RWPE1 (cell line): Measurements from ENCODE around the gene EIF4E2.

Source experiments
- CTCF ChIA-PET: fragments of 350-600 bp; sonication (Branson Sonifier 250); formaldehyde crosslinking; extraction: SDS; loops from one replicate; lab custom pipeline; 2021; lab: Yijun Ruan, JAX
- POLR2A ChIA-PET: fragments of 400-600 bp; formaldehyde crosslinking; extraction: SDS; loops from one replicate; lab custom pipeline; 2020; ENCODE audit warnings: antibody characterized with exemption; ENCODE audit not compliant: low non-redundant PET; lab: Yijun Ruan, JAX
- DNase-seq: peaks from one replicate; pipeline ENCODE4 v3.0.0; 2012; ENCODE audit warnings: low spot score
- H3K27ac ChIP-seq: fragments of 450-650 bp; 2 replicates; pipeline ENCODE4 v1.5.1; 2017
- CTCF ChIP-seq: fragments of 450-650 bp; conservative IDR thresholded peaks from 2 replicates; pipeline ENCODE4 v1.5.1; 2017; ENCODE audit warnings: low read depth, mild to moderate bottlenecking

Gene EIF4E2

GRCh38 chr2:232607011-232607410, 56.5 kb downstream of the EIF4E2 start:
- no peak for TF ChIP-seq CTCF
- H3K27ac ChIP-seq = no peak overlapping the region
- DNase-seq = no peak
- POLR2A ChIA-PET = no interaction called here
- CTCF ChIA-PET = interaction anchor here (0.6 to 0.7 kb wide), 3 partner anchors 60 to 127 kb away, joined by 3 read pairs; no protein-coding TSS in a partner anchor

GRCh38 chr2:232609607-232610006, 59.1 kb downstream of the EIF4E2 start:
- POLR2A ChIA-PET = no interaction called here
- no peak for DNase-seq
- H3K27ac ChIP-seq = peak overlapping the region; percentile 14
- CTCF ChIA-PET = interaction anchor here (0.5 to 1.0 kb wide), 2 partner anchors 12 to 188 kb away, joined by 3 read pairs; no protein-coding TSS in a partner anchor
- no peak for TF ChIP-seq CTCF

- ChIA-PET POLR2A (no interaction called here), CTCF (interaction anchor here (0.5 to 1.0 kb wide), 2 partner anchors 13 to 188 kb away, joined by 3 read pairs; no protein-coding TSS in a partner anchor)
- TF ChIP-seq CTCF = no peak
- peak overlapping the region; percentile 14 for H3K27ac ChIP-seq
- DNase-seq = no peak
These were observed 59.6 kb downstream of the EIF4E2 start for GRCh38 chr2:232610081-232610480.

DNA sequence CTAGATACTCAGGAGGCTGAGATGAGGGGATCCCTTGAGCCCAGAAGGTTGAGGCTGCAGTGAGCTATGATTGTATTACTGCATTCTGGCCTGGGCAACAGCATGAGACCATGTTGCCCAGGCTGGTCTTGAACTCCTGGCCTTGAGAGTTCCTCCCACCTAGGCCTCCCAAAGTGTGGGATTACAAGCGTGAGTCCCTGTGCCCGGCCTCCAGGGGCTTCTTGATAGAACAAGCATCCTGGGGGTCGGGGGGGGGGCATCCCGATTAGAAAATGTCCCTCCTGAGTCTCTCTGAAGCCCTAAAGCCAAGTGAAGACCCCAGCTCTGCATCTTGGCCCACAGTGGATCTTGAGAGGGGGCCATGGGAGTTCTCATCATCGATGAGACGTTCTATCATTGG, 60.6 kb downstream of the EIF4E2 start:
- ChIA-PET POLR2A (no interaction called here), CTCF (interaction anchor here (0.6 to 1.5 kb wide), 2 partner anchors 13 to 544 kb away, joined by 3 to 7 read pairs; no protein-coding TSS in a partner anchor)
- no peak for TF ChIP-seq CTCF
- DNase-seq = no peak
- H3K27ac ChIP-seq = peak overlapping the region; percentile 31

DNA sequence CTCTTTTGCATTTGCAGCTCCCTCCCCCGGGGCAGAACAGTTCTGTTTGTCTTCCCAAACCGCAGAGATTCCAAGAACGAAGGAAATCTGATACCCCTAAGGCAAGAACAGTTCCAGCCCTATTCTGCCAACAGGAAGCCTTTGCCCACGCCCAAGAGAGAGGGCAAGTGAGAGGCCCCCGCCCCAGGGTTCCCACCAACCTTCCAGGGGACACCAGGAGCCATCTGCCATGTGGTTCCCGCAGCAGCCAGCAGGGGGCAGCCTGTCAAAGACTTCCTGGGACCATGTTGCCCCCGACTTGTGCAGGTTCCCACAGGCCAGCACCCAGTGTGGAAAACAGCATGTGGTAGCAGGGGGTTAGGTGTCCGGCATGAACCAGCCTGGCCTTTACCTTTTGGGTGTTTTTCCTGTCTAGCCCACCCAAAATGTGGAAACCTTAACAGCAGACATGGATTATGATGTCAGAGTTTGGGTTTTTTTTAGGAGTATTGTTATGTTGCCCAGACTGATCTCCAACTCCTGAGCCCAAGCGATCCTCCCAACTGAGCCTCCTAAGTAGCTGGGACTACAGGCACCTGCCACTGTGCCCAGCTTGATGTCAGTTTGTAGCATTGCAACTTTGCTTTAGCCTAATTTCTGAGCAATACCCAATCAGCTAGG, 61.2 kb downstream of the EIF4E2 start:
- POLR2A ChIA-PET = no interaction called here
- peak overlapping the region; percentile 31 for H3K27ac ChIP-seq
- TF ChIP-seq CTCF = peak; percentile 61
- DNase-seq = peak; percentile 78
- CTCF ChIA-PET = interaction anchor here (0.6 to 1.5 kb wide), 2 partner anchors 13 to 545 kb away, joined by 3 to 7 read pairs; no protein-coding TSS in a partner anchor

DNA sequence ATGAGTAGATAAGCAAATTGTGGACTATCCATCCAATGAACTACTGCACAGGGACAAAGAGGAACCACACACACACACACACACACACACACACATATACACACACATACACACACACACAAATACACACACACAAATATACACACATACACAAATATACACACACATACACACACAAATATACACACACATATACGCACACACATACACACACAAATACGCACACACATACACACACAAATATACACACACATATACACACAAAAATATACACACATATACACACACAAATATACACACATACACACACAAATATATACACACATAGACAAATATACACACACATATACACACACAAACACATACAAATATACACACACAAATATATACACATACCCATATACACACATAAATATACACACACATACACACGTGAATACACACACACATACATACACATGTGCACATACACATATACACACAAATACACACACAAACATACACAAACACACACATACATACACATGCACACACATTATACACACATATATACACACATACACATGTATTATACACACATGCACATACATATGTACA, 63.1 kb downstream of the EIF4E2 start:
- DNase-seq = no peak
- H3K27ac ChIP-seq = no peak overlapping the region
- CTCF ChIA-PET = interaction anchor here (0.6 to 1.1 kb wide), 2 partner anchors 18 to 53 kb away, joined by 3 to 4 read pairs; no protein-coding TSS in a partner anchor
- TF ChIP-seq CTCF = no peak
- POLR2A ChIA-PET = no interaction called here
